Iris pigment epithelial cell (primary cell): ENCODE results near the gene PSMB9.
"Not testable (repeated sequence)": the region's sequence is repeated elsewhere in the genome, so short reads cannot be mapped to it uniquely, and the experiment has no call there.

ENCODE experiments used
- DNase-seq: peaks from one replicate; pipeline ENCODE4 v3.0.0-alpha.2; 2011; ENCODE audit warnings: low read depth

The PSMB9 gene

DNA sequence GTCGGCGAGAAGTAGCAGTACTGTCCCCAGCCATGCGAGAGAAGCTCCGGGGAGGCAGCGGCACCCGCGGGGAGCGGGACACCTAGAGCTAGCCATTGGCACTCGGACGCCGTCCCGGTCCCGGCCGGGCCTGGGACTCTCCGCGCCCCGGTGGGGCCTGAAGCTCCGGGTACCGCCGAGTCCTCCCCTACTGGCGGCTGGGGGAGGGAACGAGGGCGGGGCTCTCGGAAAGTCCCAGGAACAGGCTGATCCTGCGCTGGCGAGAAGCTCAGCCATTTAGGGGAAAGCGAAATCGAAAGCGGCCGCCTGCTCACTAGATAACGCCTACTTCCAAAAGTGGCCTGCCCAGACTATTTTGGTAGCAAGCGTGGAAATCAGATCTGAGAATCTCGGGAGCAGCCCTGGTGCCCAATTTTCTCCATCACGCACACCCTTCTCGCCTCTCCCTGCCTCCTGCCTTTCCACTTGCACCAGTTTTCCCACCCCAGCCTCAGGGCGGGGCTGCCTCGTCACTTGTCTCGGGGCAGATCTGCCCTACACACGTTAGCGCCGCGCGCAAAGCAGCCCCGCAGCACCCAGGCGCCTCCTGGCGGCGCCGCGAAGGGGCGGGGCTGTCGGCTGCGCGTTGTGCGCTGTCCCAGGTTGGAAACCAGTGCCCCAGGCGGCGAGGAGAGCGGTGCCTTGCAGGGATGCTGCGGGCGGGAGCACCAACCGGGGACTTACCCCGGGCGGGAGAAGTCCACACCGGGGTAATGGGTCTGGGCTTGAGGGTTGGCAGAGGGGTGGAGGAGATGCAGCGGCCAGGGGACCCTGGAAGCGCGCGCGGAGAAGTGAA lies at the start of gene PSMB9, which contains the start of gene TAP1:
TSS of gene PSMB9 (plus strand) at position 652 of the 835 bp plus-strand sequence. CDS start at position 690, 38 bp downstream.
TSS of gene TAP1 (minus strand) at position 164 of the 835 bp plus-strand sequence. CDS start at position 96, 68 bp downstream.
- peak; percentile 95 for DNase-seq

DNA sequence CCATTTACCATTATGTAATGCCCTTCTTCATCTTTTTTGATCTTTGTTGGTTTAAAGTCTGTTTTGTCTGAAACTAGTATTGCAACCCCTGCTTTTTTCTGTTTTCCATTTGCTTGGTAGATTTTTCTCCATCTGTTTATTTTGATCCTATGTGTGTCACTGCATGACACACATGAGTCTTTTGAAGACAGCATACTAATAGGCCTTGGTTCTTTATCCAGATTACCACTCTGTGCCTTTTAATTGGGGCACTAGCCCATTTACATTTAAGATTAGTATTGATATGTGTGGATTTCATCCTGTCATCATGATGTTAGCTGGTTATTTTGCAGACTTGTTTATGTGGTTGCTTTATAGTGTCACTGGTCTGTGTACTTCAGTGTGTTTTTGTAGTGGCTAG lies 48.6 kb upstream of the PSMB9 start:
- DNase-seq = not testable (repeated sequence)

DNA sequence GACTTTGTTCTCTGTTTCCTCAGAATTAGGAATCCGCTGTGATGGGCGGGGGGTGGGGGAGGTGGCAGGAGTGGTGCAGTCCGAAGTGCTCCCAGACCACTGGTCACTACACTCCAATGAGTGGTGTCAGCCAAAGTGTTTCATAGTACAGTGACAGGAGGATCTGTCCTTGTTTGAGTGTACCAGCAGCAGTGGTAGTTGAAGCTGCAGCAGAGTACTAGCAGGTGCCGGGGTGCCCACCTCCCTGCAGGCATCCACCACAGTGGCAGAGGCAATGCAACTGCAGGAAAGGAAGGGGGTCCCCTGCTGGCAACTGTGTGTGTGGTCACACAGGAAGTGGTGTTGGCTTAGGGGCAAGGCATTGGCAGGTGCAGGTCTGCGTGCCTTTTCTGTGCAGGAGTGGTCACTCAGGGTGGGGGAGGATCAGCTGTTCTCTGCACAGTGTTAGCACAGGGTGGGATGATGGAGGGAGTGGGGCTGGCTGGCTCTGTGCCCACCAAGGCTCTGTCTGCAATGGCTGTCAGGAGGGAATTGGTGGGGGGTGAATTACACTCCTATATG lies 46.9 kb upstream of the PSMB9 start:
- DNase-seq = no peak

DNA sequence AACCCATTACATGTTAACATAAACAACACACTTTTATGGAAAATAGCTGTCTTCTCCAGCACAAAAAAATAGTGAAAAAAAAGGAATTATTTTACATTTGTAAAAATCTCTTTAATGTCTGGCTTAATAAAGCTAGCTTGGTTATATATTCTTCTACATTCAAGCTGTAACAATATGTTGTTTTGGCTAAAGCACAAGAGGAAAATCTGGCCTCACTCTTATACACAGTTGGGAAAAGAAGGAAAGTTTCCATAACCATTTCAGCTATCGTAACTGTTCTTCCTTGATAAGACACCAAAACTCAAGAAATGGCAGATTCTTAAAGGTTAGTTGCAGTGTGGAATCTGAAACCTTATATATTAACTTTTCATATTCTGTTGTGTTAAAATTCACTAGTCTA lies 44.8 kb upstream of the PSMB9 start:
- DNase-seq = no peak

DNA sequence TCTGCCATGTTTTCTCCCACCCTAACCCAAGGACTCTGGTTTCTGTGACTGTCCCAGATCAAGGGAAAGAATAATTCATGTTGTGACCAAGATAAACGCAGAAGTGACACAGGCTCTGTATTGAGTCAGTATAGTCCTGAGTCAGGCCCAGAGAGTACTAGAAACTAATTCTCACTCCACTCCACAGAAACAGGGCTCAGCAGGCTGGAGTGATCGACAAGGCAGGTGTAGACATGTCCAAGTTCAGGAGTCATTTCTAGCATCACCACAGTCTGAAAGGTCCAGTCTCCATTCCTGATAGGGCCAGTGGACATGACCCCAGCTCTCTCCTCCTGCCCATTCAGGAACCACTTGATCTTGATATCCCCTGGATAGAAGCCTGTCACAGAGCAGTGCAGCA lies 39.8 kb upstream of the PSMB9 start:
- no peak for DNase-seq

DNA sequence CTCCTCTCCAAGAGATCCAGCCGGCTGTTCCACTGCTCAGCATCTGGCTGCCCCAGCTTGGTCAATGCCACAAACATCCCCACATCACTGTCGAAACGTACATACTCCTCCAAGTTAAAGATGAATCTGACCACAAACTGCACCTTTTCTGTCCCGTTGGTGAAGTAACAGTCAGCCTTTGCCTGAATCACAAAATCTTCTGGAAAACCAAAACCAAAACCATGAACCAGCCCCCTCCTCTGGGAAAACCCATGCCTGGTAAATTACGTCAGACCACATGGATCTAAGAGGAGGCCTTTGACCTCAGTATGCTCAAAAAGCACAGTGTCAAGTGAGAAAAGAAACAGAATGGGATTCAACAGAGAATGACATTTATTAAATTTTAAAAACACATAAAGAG lies 38.9 kb upstream of the PSMB9 start:
- no peak for DNase-seq

DNA sequence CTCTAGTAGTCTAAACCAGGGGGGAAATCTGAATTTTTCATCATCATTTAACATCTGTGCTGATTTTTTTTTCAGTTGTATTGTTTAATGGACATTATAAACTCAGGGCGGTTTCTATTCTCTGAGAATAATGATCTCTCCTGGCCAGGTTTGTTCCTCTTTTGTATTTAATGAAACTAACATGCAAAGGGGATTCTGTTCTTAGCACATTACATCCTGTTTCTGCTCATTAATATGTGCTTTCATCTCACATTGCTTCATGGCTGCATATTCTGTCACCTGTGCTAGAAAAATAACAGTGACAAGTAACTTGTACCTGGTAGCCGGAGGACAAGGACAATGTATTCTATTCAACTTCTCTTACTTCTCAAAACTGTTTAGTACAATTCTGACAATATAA lies 38.0 kb upstream of the PSMB9 start:
- DNase-seq = no peak

DNA sequence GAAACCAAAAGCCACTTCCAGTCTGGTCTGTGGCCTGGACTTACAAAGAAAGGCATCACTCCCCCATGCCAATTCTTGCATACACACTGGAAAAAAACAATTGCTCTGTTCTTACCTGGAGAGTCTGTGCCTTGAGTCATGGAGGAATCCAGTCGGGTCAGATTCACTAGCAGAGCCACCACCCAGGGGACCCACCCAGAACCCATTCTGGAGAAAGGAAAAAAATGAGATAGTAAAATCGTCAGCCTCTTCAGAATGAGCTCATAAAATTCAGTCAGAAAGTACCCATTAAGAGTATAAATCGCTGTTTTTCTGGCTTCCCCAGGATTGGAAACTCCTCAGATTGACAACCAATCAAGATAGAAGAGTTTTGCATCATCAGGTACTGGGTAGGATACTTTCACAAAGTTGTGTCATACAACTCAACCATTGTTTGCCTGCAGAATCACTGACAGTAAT lies 37.2 kb upstream of the PSMB9 start, which contains the start of gene HLA-DOB:
TSS of gene HLA-DOB (minus strand) at position 257 of the 459 bp plus-strand sequence. CDS start at position 206, 51 bp downstream.
- DNase-seq = peak; percentile 56

DNA sequence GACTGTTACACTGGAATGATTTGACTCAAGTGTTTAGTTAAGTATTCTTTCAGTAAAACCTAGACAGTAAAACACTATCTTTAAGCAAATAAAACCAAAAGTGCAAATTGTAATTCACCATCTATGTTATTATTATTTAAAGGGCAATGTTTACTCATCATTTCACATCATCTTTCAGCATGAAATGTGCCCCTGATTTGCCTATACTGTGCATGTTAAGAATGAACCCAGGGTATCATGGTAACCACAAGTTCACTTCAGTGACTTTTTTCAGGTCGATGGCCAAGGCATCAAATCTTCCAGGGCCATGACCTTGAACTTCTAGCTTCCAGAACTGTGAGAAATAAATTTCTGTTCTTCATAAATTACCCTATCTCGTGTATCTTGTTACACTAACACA lies 35.1 kb upstream of the PSMB9 start:
- no peak for DNase-seq

DNA sequence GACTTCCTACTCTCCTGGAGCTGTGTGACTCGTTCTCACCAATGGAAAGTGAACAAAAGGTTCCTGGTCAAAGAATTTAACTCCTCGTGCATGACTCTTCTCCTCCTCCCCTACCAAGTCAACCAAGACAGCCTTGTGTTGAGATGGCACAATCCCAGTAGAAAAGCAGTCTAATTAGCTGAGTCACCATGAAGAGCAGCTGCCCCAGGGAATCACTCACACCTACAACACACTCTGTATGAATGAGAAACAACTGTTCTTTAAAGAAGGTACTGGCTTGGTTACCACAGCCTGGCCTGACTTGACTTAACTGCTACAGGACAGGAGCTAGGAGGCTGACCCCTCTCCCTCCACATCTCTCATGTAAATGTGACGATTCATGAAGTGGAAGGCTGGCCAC lies 34.3 kb upstream of the PSMB9 start:
- DNase-seq = peak; percentile 80

DNA sequence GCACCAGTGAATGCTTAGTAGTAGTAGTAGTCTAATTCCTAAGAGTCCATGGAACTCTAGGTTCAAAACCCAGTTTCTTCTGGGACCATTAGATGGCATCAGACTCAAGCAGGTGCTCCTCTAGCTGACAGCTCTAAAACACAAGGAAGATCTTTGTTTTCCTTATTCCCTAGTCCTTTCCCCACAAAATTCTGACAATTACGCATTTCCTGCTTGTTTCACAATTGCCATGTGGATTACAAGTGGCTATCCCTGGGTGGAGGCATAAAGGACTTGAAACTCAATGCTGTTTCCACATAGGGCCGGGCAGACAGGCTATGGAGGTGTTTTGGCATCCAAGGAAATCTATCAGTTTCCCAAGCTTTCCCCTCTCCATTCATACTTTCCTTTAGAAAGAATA lies 28.0 kb upstream of the PSMB9 start:
- DNase-seq = peak; percentile 35

DNA sequence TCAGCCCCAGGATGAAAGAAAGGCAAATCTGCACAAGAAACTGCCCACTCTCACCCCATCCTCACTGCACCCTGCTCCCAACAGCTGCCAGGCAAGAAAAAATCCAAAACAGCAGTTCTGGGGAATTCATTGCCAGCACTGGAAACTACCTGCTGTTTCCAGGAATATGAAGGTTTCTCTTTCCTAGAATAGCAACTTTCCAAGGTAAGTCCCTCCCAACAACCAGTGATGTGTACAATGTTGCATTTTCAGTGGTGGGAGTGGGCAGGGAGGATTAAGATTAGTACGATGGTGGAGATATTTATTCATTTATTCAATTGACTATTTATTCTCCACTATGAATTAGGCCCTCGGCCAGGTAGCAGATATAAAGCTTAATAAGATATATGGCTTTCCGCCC lies 27.0 kb upstream of the PSMB9 start:
- DNase-seq = no peak

DNA sequence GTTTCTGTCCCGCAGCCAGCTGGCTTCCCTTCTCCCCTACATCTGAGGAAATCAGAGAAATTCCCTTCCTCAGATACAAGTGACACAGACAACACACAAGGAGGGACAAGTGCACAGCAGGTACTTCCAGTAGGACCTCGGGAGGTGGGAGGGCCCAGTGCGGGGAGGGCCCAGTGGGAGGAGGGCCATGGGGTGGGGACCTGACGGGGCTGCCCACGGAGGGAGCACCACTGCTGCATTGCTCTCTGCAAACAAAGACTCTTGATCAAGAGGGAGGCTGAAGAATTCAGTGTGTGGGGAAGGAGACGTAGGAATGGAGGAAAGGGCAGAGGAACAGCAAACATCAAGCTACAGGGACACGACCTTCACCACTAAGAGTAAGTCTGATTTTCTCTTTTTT lies 24.5 kb upstream of the PSMB9 start:
- DNase-seq = no peak

DNA sequence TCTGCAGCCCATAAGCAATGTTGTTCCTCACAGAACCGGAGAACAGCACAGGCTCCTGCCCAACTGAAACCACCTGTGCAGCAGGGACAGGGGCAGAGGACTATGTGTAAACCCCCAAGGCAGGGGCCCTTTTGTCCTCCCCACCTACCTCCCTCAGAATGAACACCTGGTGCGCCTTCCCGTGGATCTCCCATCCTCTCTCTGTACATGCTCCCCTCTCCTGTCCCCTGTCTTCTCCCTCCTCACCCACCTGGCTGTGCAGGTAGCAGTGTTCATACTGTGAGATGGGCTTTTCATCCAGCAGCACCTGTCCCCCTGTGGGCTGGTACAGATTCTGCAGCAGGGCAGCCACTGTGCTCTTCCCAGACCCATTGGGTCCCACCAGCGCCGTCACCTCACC lies 24.0 kb upstream of the PSMB9 start:
- DNase-seq = no peak

DNA sequence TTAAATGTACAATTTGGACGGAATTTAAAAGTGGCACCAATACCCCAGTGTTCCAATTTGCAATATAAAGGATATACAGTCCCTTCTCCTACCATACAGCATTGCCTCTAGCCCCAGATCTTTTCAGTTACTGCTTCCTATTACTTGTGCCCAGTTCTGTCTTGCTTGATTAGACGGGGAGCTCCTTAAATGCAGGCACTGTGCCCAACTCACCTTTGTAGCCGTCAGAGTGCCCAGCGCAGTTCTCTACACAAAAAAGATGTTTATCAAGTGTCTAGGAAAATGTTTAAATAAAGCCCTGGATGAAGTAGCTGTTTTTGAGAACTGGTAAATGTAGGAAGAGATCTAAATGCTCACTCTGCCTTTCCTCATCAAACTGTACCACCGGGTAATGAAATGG lies 23.1 kb upstream of the PSMB9 start:
- no peak for DNase-seq

DNA sequence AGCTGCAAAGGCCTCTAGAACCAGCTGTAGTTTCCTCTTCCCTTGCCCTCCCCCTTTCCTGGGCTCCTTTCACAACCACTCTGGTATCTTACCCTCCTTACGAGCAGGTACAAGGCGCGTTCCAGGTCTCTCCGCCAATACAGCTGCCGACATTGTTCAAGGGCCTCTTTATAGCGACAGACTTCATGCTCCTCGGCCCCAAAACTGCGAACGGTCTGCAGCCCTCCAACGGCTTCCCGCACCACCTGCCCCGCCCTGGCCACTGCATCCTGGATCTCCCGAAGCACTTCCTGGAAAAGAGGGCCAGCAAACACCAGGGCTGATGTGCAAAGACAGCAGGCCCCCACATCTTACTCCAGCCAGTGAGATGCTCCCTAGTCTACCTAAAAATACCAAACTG lies 21.5 kb upstream of the PSMB9 start:
- no peak for DNase-seq

DNA sequence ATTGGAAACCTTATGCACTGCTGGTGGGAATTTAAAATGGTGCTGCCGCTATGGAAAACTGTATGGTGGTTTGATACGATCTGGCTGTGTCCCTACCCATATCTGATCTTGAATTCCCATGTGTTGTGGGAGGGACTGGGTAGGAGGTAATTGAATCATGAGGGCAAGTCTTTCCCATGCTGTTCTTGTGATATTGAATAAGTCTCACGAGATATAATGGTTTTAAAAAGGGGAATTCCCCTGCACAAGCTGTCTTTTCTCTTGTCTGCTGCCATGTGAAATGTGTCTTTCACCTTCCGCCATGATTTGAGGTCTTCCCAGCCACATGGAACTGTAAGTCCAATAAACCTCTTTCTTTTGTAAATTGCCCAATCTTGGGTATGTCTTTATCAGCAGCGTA lies 20.3 kb upstream of the PSMB9 start:
- no peak for DNase-seq

DNA sequence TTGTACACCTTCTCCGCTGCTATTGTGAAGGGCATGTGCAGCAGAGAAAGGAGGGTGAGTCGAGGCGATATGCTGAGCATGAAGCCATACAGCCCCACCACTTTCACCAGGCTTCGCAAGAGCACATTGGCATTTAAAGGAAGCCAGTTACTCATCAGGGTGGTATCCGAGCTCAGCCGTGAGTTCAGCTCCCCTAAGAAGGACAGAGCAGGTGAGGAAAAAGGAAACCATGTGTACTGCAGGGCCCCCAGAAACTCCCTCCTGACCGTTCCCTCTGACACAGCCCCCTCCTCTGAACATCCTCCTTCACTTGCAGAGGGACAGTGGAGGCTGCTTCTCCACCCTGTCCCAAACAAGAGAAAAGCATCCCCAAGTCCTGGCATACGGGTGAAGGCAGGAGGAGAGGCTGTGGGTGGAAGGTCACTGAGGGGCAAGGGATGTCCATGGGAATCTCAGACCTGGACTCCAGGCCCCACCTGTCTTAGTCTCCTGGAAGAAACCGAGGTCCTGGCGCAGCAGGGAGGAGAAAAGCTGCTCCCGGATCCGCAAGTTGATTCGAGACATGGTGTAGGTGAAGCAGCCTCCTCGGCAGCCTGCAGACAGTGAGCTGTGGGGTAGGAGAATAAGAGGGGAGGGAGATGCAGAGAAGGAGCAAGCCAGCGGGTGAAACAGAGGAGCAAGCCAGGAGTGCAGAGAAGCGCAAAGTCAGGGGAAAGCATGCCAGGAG lies 18.7 kb upstream of the PSMB9 start:
- DNase-seq = no peak

DNA sequence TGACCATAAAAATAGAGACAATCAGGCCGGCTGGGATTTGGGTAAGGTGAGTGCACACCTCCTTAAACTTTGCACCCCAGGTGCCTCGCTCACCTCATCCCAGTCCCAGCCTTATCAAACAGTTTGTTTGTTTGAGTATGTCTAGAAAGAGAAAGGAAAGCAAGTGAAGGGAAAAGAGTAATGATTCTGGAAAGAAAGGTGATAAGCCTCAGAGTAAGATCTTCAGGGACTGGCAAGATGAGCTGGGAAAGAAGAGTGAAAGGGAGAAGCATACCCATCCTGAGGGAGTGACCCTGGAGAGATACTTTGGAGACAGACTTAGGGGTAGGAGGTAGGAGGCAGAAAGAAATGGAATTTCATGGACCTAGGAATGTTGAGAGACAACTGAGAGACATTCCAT lies 17.1 kb upstream of the PSMB9 start:
- DNase-seq = no peak

DNA sequence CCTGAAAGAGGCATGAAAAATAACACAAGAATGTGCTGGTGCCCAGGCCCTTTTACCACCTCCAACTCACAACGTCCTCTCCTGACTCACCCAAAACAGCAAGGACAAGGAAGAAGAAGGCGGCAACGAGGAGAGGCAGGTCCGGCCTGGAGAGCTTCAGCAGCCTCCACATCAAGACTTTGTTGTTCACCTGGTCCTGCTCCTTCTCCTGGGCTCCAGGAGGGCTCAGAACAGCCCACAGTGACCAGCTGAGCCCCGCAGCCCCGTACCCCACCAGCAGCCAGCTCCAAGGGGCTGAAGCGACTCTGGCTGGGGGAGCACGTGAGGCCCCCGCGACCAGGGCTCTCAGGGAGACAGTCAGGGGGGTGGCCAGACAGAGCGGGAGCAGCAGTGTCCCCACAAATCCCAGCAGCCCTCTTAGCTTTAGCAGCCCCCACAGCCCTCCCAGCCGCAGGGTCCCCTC lies 16.3 kb upstream of the PSMB9 start:
- DNase-seq = peak; percentile 10

DNA sequence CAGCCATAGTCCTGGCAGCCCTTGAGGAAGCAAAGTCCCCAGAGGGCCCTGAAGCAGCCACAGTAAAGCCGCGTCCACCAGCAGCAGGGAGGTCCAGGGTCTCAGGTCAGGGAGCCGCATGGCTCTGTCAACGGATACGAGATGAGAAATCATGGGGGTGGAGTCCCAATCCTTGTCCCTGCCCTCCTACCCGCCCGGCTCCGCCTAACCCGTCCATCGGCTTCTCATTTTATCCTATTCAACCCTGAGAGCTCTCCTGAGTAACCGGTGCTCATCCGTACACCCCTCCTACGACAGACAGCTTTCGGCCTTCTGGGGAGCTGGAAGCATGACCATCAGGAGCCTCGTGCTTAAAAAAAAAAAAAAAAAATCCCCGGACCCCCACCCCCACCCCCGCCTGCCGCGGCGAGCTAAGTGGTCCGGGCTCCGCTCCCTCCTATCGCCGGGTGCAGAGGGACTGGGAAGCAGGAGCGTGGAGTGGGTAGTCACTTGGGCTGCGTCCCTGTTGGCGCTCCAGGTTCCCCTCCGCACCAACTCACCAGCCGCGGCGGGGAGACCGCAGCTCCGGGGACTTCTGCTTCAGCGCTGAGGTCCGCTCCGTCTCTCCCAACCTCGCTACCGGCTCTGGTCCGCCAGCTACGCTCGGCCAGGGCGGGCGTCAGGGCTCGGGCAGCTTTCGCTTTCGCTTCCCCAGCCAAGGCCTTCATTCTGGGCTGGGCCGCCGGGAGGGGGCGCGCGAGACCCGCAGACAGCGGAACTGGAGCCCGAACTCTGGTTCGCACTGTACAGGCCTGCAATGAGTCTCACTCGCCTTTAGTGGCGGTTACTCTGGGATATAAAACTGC lies 15.7 kb upstream of the PSMB9 start, which contains the start of gene TAP2:
TSS of gene TAP2 (minus strand) at position 626 of the 845 bp plus-strand sequence. CDS start at position 120, 506 bp downstream.
- DNase-seq = peak; percentile 92

DNA sequence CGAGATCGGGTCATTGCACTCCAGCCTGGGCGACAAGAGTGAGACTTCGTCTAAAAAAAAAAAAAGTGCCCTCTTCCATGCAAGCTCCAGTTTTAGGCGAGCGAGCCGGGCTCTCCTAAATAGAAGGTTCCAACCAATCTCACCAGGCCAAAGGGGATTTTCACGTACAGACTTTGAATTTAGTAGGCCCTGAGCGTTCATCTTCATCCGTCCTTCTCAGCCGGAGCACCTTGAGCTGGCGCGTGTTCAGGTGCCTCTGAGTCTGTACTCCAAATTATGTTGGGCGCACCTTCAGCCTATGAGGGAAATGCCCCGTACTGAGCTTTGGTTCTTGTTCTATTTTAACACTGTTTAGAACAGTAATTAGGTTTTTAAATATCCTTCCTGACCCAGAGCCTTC lies 14.6 kb upstream of the PSMB9 start:
- no peak for DNase-seq
